HG03571 (cell line): Measurements from ENCODE around the gene SLC22A4.

Source experiments
- ATAC-seq: cut with Tn5 transposase; IDR thresholded peaks from one replicate; pipeline ENCODE4 v1.9.1; 2021; ENCODE audit not compliant: unreplicated experiment

SLC22A4 gene

GRCh38 chr5:132262882-132263547 is 31.2 kb upstream of the SLC22A4 start:
- no peak for ATAC-seq

- ATAC-seq: no peak
Observed at GRCh38 chr5:132263548-132264261, 30.5 kb upstream of the SLC22A4 start.

GRCh38 chr5:132264546-132265335 is 29.5 kb upstream of the SLC22A4 start:
- ATAC-seq: no peak

- ATAC-seq: no peak
Observed at GRCh38 chr5:132265336-132266030, 28.7 kb upstream of the SLC22A4 start.

GRCh38 chr5:132266031-132266835 is 28.0 kb upstream of the SLC22A4 start:
- ATAC-seq: no peak

GRCh38 chr5:132266836-132267160 is 27.4 kb upstream of the SLC22A4 start:
- ATAC-seq: no peak

- no peak for ATAC-seq
Observed at GRCh38 chr5:132267166-132267739, 26.9 kb upstream of the SLC22A4 start.

- ATAC-seq: no peak
Observed at GRCh38 chr5:132267931-132268768, 26.0 kb upstream of the SLC22A4 start.

- ATAC-seq: peak; percentile 64
Observed at GRCh38 chr5:132268769-132269551, 25.2 kb upstream of the SLC22A4 start.

- ATAC-seq: no peak
Observed at GRCh38 chr5:132269635-132270334, 24.4 kb upstream of the SLC22A4 start.

GRCh38 chr5:132270335-132270665 is 23.9 kb upstream of the SLC22A4 start:
- ATAC-seq: no peak

GRCh38 chr5:132270706-132271105 is 23.5 kb upstream of the SLC22A4 start:
- ATAC-seq: no peak

GRCh38 chr5:132271251-132272246 is 22.6 kb upstream of the SLC22A4 start:
- no peak for ATAC-seq

- ATAC-seq: no peak
Observed at GRCh38 chr5:132272311-132273210, 21.6 kb upstream of the SLC22A4 start.

- no peak for ATAC-seq
Observed at GRCh38 chr5:132273631-132274030, 20.6 kb upstream of the SLC22A4 start.
